Dendritic cell treated with granulocyte-macrophage colony-stimulating factor and Interleukin-4, amounts not matched to agents 40 ng/mL and 50 ng/mL, for 4 days (primary cell): ENCODE results near the gene NHSL2.

ENCODE experiments used
- H3K27ac Mint-ChIP-seq: one replicate; pipeline ENCODE4 v1.8.0; 2022; ENCODE audit warnings: mild to moderate bottlenecking, mixed read lengths
- H3K27me3 Mint-ChIP-seq: one replicate; pipeline ENCODE4 v1.8.0; 2022; ENCODE audit warnings: mild to moderate bottlenecking, mixed read lengths
- H3K36me3 Mint-ChIP-seq: one replicate; pipeline ENCODE4 v1.8.0; 2022; ENCODE audit warnings: low read depth, mixed read lengths
- H3K4me1 Mint-ChIP-seq: one replicate; pipeline ENCODE4 v1.8.0; 2022; ENCODE audit warnings: low read depth, mixed read lengths
- H3K4me3 Mint-ChIP-seq: one replicate; pipeline ENCODE4 v1.8.0; 2022; ENCODE audit warnings: mild to moderate bottlenecking, moderate library complexity, mixed read lengths
- H3K9me3 Mint-ChIP-seq: one replicate; pipeline ENCODE4 v1.8.0; 2022; ENCODE audit warnings: mixed read lengths
- intact Hi-C: fragments of 100-400 bp; cut with micrococcal nuclease; formaldehyde crosslinking; loops from one replicate; pipeline ENCODE4 v1.15.0; 2022

Gene NHSL2

DNA sequence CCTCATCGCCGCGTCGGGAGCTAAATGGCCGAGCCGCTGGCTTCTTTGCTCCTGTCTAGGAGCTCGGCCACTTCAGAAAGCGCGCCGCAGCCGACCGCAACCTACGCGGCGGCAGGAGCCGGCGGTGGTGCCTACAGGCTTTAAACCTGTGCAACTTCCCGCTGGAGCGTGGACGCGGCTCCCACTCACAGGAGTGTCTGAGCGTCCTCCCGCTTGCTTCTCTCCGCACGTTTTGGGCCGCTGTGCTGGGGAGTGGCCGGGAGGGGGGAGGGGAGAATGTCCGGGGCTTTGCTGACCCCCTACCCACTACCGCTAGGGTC lies 1.0 kb downstream of the NHSL2 start:
- H3K4me3 Mint-ChIP-seq = peak overlapping the region; percentile 65
- H3K27me3 Mint-ChIP-seq = peaks cover 61% of the 10 kb centered on the region
- no peaks in the 10 kb centered on the region for H3K9me3 Mint-ChIP-seq
- no peaks in the 10 kb centered on the region for H3K4me1 Mint-ChIP-seq
- H3K27ac Mint-ChIP-seq = no peak overlapping the region
- intact Hi-C loops = no loop called here
- no peaks in the 10 kb centered on the region for H3K36me3 Mint-ChIP-seq

DNA sequence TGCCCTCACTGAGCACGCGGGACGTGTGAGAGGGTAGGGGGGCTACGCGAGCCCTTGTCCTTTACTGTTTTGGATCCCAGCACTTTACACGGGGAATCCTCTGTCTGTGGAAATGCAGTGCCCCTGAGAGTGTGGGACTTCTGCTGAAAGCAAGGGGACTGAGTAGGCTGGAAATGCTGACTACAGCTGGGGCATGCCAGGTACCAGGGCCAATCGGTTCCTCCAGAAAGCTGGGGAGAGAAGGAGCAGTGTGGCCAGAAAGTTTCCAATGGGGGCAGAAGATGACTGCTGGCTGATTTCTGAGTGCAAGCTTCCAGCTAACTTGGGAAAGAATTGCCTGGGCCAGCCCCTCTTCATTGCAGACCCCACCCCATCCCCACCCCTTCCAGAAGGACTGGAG lies 1.5 kb downstream of the NHSL2 start:
- Mint-ChIP-seq H3K4me3 (no peak overlapping the region), H3K36me3 (no peaks in the 10 kb centered on the region), H3K27me3 (peaks cover 60% of the 10 kb centered on the region), H3K4me1 (no peaks in the 10 kb centered on the region), H3K27ac (no peak overlapping the region), H3K9me3 (no peaks in the 10 kb centered on the region)
- intact Hi-C loops = no loop called here

DNA sequence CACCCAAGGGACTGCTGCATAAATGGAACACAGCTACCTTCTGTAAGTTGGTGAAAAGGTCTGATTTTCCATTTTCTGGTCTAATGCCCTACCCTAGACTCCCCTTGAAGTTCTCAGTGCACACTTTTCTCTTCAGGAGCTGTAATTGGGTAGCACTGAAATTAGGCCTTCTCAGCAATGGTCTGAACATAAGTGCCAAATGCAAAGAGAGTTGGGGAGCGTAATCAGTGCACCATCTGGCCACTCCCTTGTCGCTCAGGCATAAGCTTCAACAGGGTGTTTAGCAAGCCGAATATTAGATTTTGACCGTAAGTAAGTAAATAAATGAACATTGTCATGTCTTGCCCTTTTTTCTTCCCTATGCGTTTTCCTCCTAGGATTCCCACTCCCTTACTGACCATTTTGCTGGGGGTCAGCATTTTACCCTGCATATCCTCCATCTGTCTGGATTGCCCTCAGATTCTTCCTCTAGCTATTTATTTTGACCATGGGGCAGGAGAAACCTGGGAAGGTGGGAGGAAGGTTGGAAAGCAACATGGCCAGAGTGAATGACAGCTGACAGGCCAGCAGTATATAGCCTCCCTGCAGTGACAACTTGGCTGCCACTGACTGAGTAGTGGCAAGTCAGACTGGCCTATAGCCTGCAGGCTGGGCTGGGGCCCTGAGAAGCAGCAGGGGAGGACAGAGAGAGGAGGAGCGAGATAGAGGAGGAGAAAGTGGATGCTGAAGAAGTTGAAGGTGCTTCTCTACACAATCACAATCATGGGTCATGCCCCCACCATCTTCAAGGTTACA lies 2.7 kb downstream of the NHSL2 start:
- Mint-ChIP-seq H3K9me3 (no peaks in the 10 kb centered on the region), H3K27ac (no peak overlapping the region), H3K36me3 (no peaks in the 10 kb centered on the region), H3K4me1 (no peaks in the 10 kb centered on the region), H3K27me3 (peaks cover 57% of the 10 kb centered on the region), H3K4me3 (no peak overlapping the region)
- intact Hi-C loops = no loop called here

DNA sequence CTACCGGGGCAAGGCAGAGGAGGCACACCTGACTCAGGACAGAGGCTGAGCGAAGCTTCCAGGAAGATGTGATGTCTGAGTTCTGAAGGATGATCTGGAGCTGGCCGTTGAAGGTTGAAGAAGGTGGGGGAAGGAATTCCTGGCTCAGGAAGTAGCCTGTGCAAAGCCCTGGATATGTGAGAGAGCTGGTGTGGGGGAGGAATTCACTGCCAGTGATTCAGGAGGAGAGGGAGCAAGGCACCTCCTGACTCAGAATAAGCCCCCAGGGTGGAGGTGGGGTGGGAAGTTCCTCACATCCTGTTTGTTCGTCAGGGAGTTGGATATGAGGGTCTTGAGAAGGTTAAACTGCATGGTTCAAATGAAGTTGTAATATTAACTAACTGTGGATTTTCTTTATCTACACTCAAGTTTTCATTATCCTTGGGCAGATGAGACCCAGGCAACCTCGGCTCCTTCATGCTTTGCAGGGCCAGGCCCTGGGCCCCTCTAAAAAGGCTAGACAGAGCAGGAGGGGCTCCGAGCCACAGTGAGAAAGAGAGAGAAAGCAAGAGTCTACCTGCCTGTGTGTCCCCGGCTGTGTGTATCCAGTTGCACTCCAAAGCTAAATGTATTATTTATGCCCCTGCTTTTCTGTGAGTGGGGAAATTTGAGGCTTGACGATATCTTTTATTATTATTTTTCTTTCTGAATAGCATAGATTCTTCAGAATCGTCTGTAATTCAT lies 7.1 kb downstream of the NHSL2 start:
- intact Hi-C loops = no loop called here
- Mint-ChIP-seq H3K9me3 (no peaks in the 10 kb centered on the region), H3K36me3 (no peaks in the 10 kb centered on the region), H3K27me3 (peaks cover 21% of the 10 kb centered on the region), H3K27ac (no peak overlapping the region), H3K4me3 (no peak overlapping the region), H3K4me1 (no peaks in the 10 kb centered on the region)

DNA sequence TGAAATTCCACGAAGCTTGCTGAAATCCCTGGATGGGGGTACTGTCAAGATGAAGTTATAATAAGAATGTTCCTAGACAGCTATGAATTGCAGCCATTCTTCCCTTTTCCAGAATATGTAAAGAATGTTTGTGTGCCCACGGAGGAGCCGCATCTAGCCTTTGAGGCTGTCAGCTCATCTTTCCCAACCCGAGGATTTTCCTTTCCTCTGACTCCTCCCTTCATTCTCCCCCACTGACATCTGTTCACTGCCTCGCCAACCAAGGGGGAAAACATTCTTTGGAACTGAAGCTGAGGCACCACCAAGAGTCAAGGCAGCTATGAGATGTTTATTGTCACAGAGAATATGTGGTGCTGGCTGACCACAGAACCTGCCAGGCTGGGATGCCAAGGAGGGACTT lies 8.8 kb downstream of the NHSL2 start:
- peaks cover 7% of the 10 kb centered on the region for H3K27me3 Mint-ChIP-seq
- H3K27ac Mint-ChIP-seq = no peak overlapping the region
- intact Hi-C loops = no loop called here
- no peaks in the 10 kb centered on the region for H3K4me1 Mint-ChIP-seq
- no peaks in the 10 kb centered on the region for H3K36me3 Mint-ChIP-seq
- H3K9me3 Mint-ChIP-seq = no peaks in the 10 kb centered on the region
- H3K4me3 Mint-ChIP-seq = no peak overlapping the region

DNA sequence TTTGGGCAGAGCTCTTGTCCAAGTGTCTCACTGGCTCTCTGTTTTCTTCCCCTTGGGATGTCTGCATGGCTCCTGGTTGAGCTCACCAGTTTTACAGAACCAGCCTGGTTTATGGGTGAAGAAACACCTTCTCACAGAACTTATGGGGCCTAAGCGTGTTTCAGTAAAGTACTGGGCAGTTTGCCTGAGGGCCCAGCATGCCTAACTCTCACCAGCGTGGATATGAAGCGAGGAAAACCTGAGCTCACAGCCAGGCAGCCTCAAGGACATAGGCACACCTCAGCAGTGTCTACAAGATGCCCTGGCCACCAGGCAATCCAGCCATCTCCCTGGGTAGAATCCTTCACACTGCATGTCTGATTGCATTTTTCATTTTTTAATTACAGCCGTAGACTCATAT lies 9.2 kb downstream of the NHSL2 start:
- Mint-ChIP-seq H3K9me3 (no peaks in the 10 kb centered on the region), H3K27me3 (peaks cover 6% of the 10 kb centered on the region), H3K36me3 (no peaks in the 10 kb centered on the region), H3K4me3 (no peak overlapping the region), H3K27ac (no peak overlapping the region), H3K4me1 (no peaks in the 10 kb centered on the region)
- intact Hi-C loops = no loop called here

DNA sequence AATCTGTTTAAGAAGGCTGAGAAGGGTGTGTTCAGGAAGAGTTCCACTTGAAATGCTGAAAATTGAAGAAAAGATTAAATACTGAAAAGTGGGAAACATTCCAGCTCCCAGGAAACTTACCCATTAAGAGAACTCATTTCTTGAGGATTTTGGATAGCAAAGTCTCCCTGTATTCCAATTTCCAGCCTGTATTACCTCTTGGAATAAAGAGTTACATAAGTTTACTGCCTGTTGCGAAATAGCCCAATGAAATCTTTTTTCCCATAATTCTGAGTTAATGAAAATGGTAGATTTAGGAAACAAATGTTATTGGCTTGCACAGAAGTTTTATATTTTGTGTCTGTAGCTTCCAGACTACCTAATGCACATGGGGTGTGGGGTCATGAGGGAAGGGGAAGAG lies 12.0 kb downstream of the NHSL2 start:
- Mint-ChIP-seq H3K4me1 (no peaks in the 10 kb centered on the region), H3K36me3 (no peaks in the 10 kb centered on the region), H3K27ac (no peak overlapping the region), H3K27me3 (no peaks in the 10 kb centered on the region), H3K9me3 (no peaks in the 10 kb centered on the region), H3K4me3 (no peak overlapping the region)
- intact Hi-C loops = no loop called here

DNA sequence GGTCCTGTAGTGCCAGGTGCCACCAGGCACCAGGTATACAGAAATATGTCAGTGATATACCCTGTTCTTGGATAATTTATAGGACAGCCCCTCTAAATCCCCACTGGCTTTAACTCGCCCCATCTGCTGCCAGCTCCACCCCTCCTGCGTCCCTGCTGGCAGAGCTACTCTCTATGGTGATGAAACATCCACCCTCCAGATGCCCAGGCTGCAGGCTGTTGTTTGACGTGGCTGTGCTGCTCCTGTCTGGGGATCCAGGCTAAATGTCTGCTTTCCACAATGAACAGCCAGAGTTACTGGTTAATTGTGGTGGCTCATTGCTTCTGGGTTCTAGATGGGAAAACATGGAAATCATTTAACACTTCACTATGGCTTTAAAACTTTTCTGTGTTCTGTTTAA lies 12.9 kb downstream of the NHSL2 start:
- intact Hi-C loops = no loop called here
- H3K36me3 Mint-ChIP-seq = no peaks in the 10 kb centered on the region
- H3K27me3 Mint-ChIP-seq = no peaks in the 10 kb centered on the region
- H3K4me1 Mint-ChIP-seq = no peaks in the 10 kb centered on the region
- H3K27ac Mint-ChIP-seq = no peak overlapping the region
- H3K9me3 Mint-ChIP-seq = no peaks in the 10 kb centered on the region
- H3K4me3 Mint-ChIP-seq = no peak overlapping the region

DNA sequence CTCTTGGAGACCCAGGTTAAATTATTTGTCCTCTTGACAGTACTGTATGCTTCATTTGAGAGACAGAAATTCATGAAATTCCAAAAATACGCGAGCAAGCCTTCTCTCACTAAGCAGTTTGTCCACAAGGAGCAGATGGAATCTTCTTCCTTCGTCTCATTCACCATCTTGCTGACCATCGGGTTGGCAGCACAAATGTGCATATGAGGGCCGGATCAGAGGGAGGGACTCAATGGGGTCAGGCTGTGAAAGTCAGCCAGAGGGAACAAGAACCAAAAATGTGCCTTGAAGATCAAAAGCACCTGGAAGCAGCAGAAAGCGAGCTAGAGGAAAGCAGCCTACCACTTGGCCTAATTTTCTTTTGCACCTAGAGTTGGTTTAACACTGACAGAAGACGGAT lies 16.4 kb downstream of the NHSL2 start:
- H3K27me3 Mint-ChIP-seq = no peaks in the 10 kb centered on the region

DNA sequence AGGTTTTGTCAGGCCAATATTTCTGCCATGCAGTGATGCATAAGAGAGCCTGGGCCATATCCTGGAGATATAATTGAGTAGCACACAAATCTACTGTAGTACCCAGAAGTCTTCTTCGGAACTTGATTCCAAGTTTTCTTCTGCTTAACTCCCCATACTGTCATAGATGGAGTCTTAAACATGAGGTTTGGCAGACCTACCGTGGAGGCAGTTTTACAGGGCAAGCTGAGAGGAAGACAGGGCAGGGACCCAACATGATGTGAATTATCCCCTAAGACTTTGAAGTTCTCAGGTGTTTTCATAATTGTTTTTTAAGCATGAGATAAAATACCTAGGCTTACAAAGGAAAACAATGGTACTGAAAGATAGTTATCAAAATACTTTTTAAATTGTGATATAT lies 18.2 kb downstream of the NHSL2 start:
- no peaks in the 10 kb centered on the region for H3K36me3 Mint-ChIP-seq
- H3K27ac Mint-ChIP-seq = no peak overlapping the region
- peaks cover 5% of the 10 kb centered on the region for H3K27me3 Mint-ChIP-seq

More for the DNA sequence above, 16.4 kb downstream of the NHSL2 start:
- Mint-ChIP-seq H3K36me3 (no peaks in the 10 kb centered on the region), H3K27ac (no peak overlapping the region), H3K9me3 (no peaks in the 10 kb centered on the region), H3K4me3 (no peak overlapping the region), H3K4me1 (no peaks in the 10 kb centered on the region)
- intact Hi-C loops = no loop called here

DNA sequence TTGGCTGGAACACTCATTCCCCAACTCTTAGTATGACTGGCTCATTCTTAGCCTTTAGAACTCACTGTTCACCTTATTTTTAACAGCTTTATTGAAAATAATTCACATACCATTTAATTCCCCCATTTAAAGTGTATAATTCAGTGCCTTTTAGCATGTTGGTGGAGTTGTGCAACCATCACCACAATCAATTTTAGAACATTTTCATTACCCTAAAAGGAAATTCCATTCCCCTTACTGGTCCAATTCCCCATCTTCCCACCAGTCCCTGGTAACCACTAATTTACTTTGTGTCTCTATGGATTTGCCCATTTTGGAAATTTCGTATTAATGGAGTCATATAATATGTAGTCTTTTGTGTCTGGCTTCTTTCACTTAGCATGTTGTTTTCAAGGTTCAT lies 19.7 kb downstream of the NHSL2 start:
- Mint-ChIP-seq H3K27me3 (peaks cover 5% of the 10 kb centered on the region), H3K36me3 (no peaks in the 10 kb centered on the region), H3K4me3 (no peak overlapping the region), H3K9me3 (no peaks in the 10 kb centered on the region), H3K4me1 (peaks cover 7% of the 10 kb centered on the region), H3K27ac (no peak overlapping the region)
- intact Hi-C loops = no loop called here

More for the DNA sequence above, 18.2 kb downstream of the NHSL2 start:
- Mint-ChIP-seq H3K4me1 (peaks cover 3% of the 10 kb centered on the region), H3K4me3 (no peak overlapping the region), H3K9me3 (no peaks in the 10 kb centered on the region)
- intact Hi-C loops = no loop called here

DNA sequence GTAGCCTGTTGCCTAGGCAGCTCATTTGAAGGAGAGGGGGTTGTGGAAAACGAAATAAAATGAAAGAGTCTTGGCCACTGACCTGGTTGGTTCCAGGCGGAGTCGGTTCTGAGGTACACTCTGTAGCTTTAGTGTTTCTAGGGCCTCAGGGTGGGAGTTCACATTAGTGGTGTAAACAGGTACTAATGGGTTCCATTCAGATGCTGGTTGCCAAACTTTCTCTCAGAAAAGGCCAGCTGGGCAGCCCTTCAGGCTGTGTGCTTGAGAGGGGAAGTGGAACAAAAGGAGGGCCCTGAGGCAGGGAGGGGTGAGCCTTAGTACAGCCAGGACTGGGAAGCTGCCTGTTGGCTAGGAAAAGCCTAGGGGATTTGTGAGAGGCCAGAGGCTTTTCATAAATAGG lies 24.8 kb downstream of the NHSL2 start:
- H3K9me3 Mint-ChIP-seq = no peaks in the 10 kb centered on the region
- peaks cover 5% of the 10 kb centered on the region for H3K27me3 Mint-ChIP-seq
- no peaks in the 10 kb centered on the region for H3K36me3 Mint-ChIP-seq
- peaks cover 7% of the 10 kb centered on the region for H3K4me1 Mint-ChIP-seq
- intact Hi-C loops = no loop called here
- H3K27ac Mint-ChIP-seq = no peak overlapping the region
- H3K4me3 Mint-ChIP-seq = no peak overlapping the region

DNA sequence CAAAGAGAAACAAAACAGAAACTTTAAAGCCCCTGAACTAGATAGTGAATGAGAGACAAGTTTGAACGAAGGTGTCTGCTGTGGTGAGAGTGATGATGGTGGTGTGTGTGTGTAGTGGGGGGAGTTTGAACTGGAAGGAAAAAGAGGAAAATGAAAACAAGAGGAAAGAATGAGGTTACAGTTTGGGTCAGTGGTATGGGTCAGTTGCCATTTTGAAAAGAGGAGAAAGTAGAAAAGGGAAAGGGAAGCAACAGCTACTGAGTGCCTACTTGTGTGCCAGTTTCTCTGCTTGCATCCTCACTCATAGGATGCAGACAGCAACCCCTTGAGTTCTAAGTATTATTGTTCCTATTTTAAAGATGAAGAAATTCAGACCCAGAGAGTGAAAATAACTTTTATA lies 26.0 kb downstream of the NHSL2 start:
- H3K36me3 Mint-ChIP-seq = no peaks in the 10 kb centered on the region
- H3K4me1 Mint-ChIP-seq = peaks cover 7% of the 10 kb centered on the region
- intact Hi-C loops = no loop called here
- H3K4me3 Mint-ChIP-seq = no peak overlapping the region
- peaks cover 5% of the 10 kb centered on the region for H3K27me3 Mint-ChIP-seq
- H3K9me3 Mint-ChIP-seq = no peaks in the 10 kb centered on the region
- H3K27ac Mint-ChIP-seq = no peak overlapping the region

DNA sequence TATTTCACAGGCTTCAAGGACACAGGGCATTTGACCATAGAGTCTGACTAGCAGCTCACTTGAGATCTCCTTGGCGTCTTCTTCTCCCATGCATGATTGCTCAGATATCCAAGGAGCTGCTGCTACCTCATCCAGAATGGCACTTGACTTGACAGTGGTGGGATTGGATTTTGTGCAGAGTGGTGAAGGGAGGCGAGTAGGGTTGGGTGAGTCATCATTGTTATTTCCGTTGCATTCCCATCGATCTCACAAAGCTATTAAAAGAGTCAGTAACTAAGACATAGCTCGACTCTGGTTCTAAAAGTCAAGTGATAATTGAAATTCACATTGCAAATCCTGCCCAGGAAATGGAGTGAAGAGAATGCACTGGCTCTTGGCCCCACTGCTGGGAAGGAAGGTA lies 27.7 kb downstream of the NHSL2 start:
- Mint-ChIP-seq H3K4me3 (no peak overlapping the region), H3K9me3 (no peaks in the 10 kb centered on the region), H3K27me3 (no peaks in the 10 kb centered on the region), H3K36me3 (no peaks in the 10 kb centered on the region), H3K4me1 (peaks cover 7% of the 10 kb centered on the region), H3K27ac (no peak overlapping the region)
- intact Hi-C loops = no loop called here

DNA sequence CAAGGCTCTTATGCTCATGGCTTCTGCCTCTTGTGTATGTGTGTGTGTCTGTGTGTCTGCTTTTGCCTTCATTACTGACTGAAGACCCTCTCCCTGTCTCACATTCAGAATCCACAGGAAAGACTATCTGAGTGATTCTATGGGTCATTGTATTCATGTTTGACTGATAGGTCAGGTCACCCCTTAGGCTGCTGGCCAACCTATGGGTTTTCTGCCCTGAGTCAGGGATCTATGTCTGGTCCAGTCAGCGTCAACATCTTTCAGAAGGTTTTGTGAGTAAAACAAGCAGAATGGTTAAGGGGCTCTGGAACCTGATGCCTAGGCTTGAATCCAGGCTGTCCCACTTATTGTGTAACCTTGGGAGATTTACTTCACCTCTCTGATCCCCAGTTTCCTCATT lies 30.5 kb downstream of the NHSL2 start:
- Mint-ChIP-seq H3K4me1 (no peaks in the 10 kb centered on the region), H3K36me3 (no peaks in the 10 kb centered on the region), H3K4me3 (no peak overlapping the region), H3K9me3 (no peaks in the 10 kb centered on the region), H3K27me3 (peaks cover 2% of the 10 kb centered on the region), H3K27ac (no peak overlapping the region)
- intact Hi-C loops = no loop called here
